Fibroblast of pulmonary artery (primary cell): ENCODE data around the gene LCP2.
A peak's percentile ranks its signal among the peaks of the same experiment; 100 is the strongest.

Experiments
- DNase-seq: peaks from one replicate; pipeline ENCODE4 v3.0.0-alpha.2; 2010; ENCODE audit warnings: low read depth
- H3K4me3 ChIP-seq: replicated peaks from 2 replicates; pipeline ENCODE4 v1.5.1; 2011; ENCODE audit warnings: low read depth, mild to moderate bottlenecking, control low read depth, low read length, moderate library complexity
- CTCF ChIP-seq: IDR thresholded peaks from 2 replicates; pipeline ENCODE4 v1.5.1; 2011; ENCODE audit warnings: mild to moderate bottlenecking, control low read depth, low read length, inconsistent platforms; ENCODE audit errors: missing control alignments

The LCP2 gene

GRCh38 chr5:170312301-170312595 lies 14.7 kb upstream of the LCP2 start:
- no peak for TF ChIP-seq CTCF
- DNase-seq: no peak
- H3K4me3 ChIP-seq: no peak overlapping the region

- TF ChIP-seq CTCF: no peak
- H3K4me3 ChIP-seq: no peak overlapping the region
Observed at GRCh38 chr5:170311511-170312300, 14.1 kb upstream of the LCP2 start.

GRCh38 chr5:170310256-170310926 lies 12.8 kb upstream of the LCP2 start:
- no peak for TF ChIP-seq CTCF
- H3K4me3 ChIP-seq: no peak overlapping the region
- DNase-seq: no peak

More at GRCh38 chr5:170311511-170312300, 14.1 kb upstream of the LCP2 start:
- no peak for DNase-seq

GRCh38 chr5:170308686-170309085 lies 11.1 kb upstream of the LCP2 start:
- H3K4me3 ChIP-seq: no peak overlapping the region
- no peak for TF ChIP-seq CTCF
- no peak for DNase-seq

GRCh38 chr5:170307575-170308465 lies 10.2 kb upstream of the LCP2 start:
- peak; percentile 93 for DNase-seq
- no peak for TF ChIP-seq CTCF
- H3K4me3 ChIP-seq: no peak overlapping the region

GRCh38 chr5:170306381-170306831 lies 8.8 kb upstream of the LCP2 start:
- no peak for TF ChIP-seq CTCF
- no peak overlapping the region for H3K4me3 ChIP-seq
- peak; percentile 75 for DNase-seq
